AG04450 (cell line): Measurements from ENCODE around the gene MBD6. TPM values are rescaled to one million over a fixed set of nuclear protein-coding genes. Genes with fewer than 3 reads are reported as not detected.
"Not testable (repeated sequence)": the region's sequence is repeated elsewhere in the genome, so short reads cannot be mapped to it uniquely, and the experiment has no call there.

Experiments used
- CTCF ChIA-PET: fragments of 300-600, 350-600 bp; formaldehyde crosslinking; extraction: SDS; loops from one replicate; lab custom pipeline; 2022; ENCODE audit warnings: antibody characterized with exemption, inconsistent platforms; lab: Charles Lee
- POLR2A ChIA-PET: fragments of 350-600 bp; formaldehyde crosslinking; extraction: SDS; loops from one replicate; lab custom pipeline; 2021; ENCODE audit warnings: antibody characterized with exemption, inconsistent platforms; lab: Yijun Ruan, JAX
- DNase-seq: peaks from one replicate; pipeline ENCODE4 v3.0.0-alpha.2; 2011; ENCODE audit warnings: low read depth, low spot score
- H3K27ac ChIP-seq: one replicate; pipeline ENCODE4 v1.5.1; 2012; ENCODE audit warnings: low read depth, low read length, control low read depth
- H3K27me3 ChIP-seq: one replicate; pipeline ENCODE4 v1.6.0; 2012; ENCODE audit warnings: low read length; ENCODE audit not compliant: control insufficient read depth, insufficient read depth
- H3K4me3 ChIP-seq: 2 replicates; pipeline ENCODE4 v1.5.1; 2011; ENCODE audit warnings: mild to moderate bottlenecking, low read depth, low read length, control low read depth
- H3K9me3 ChIP-seq: 2 replicates; pipeline ENCODE4 v1.5.1; 2012; ENCODE audit warnings: low read length; ENCODE audit not compliant: control insufficient read depth, insufficient read depth
- polyA plus RNA-seq: library from polyadenylated mRNA; depleted of rRNA; stranded (reverse); fragments of >200 nt; gene quantifications from 2 replicates; pipeline ENCODE4 v1.2.3, GENCODE V29; 2011
- TF ChIP-seq, protein P1 (sequence below): IDR thresholded peaks from 2 replicates; pipeline ENCODE4 v1.5.1; 2011; ENCODE audit warnings: low read depth, low read length, control low read depth, inconsistent platforms

Gene MBD6
- polyA plus RNA-seq, 1 experiment, result 3.3 TPM

DNA sequence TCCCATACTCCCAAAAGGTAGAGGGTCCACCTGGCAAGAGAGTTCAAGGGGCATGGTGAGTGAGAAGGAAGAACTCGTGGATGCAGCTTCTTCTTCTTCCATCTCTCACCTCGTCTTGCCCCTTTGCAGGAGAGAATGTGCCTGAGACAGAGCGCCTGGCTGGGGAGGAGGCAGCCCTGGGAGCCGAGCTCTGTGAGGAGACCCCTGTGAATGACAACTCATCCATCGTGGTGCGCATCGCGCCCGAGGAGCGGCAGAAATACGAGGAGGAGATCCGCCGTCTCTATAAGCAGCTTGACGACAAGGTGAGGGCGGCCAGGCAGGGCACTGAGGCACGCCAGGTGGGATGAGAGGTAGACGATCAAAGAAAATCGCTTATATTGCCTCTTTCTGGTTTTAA is 47.2 kb downstream of the MBD6 start:
- no peaks in the 10 kb centered on the region; the same call in 1 of the 2 replicates for H3K9me3 ChIP-seq
- POLR2A ChIA-PET, result no interaction called here
- TF ChIP-seq, protein P1, sequence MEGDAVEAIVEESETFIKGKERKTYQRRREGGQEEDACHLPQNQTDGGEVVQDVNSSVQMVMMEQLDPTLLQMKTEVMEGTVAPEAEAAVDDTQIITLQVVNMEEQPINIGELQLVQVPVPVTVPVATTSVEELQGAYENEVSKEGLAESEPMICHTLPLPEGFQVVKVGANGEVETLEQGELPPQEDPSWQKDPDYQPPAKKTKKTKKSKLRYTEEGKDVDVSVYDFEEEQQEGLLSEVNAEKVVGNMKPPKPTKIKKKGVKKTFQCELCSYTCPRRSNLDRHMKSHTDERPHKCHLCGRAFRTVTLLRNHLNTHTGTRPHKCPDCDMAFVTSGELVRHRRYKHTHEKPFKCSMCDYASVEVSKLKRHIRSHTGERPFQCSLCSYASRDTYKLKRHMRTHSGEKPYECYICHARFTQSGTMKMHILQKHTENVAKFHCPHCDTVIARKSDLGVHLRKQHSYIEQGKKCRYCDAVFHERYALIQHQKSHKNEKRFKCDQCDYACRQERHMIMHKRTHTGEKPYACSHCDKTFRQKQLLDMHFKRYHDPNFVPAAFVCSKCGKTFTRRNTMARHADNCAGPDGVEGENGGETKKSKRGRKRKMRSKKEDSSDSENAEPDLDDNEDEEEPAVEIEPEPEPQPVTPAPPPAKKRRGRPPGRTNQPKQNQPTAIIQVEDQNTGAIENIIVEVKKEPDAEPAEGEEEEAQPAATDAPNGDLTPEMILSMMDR, result no peak
- H3K4me3 ChIP-seq, result no peak overlapping the region
- CTCF ChIA-PET, result interaction anchor here (0.5 to 0.6 kb wide), 2 partner anchors 13 to 324 kb away, joined by 4 to 6 read pairs; no protein-coding TSS in a partner anchor
- no peak overlapping the region for H3K27ac ChIP-seq
- no peak for DNase-seq
- H3K27me3 ChIP-seq, result peaks cover 21% of the 10 kb centered on the region

DNA sequence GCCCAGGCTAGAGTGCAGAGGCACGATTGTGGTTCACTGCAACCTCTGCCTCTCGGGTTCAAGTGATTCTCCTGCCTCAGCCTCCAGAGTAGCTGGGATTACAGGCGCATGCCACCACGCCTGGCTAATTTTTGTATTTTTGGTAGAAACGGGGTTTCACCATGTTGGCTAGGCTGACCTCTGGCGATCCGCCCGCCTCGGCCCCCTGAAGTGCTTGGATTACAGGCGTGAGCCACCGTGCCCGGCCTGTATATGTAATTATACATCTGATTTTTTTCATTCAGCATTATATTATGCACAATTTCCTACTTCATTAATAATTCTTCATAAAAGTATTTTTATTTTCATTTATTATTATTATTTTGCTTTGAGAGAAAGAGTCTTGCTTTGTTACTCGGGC is 47.8 kb downstream of the MBD6 start:
- POLR2A ChIA-PET, result not testable (repeated sequence)
- CTCF ChIA-PET, result interaction anchor here (1.0 to 6.5 kb wide), 2 partner anchors 13 to 52 kb away, joined by 3 to 61 read pairs; no protein-coding TSS in a partner anchor

DNA sequence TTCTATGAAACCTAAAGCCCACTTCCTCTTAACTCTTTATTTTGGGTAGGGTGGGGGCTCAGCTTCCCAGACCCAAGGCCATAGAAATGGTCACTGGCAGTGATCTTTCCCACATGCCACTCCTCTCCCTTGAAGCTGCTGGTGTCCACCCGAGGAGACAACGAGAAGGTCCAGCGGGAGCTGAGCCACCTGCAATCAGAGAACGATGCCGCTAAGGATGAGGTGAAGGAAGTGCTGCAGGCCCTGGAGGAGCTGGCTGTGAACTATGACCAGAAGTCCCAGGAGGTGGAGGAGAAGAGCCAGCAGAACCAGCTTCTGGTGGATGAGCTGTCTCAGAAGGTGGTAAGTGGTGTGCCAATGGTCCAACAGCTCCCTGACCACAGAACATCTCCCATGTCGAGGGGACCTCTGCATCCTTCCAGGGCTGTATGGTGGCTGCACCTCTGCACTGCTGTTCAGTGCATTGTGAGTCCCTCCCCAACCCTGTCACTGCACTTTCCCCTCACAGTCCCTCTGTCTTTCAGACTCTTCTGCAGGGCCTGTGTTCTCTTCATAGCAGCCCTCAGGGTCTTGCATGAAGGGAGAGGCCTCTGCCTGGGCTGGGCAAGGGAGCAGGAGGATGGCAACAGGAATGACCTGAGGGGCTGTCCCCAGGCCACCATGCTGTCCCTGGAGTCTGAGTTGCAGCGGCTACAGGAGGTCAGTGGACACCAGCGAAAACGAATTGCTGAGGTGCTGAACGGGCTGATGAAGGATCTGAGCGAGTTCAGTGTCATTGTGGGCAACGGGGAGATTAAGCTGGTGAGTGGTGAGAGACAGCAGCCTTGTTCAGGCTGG is 49.5 kb downstream of the MBD6 start:
- Histone ChIP-seq H3K27me3 (peaks cover 24% of the 10 kb centered on the region), H3K27ac (no peak overlapping the region), H3K4me3 (no peak overlapping the region), H3K9me3 (no peaks in the 10 kb centered on the region; the same call in 1 of the 2 replicates)
- TF ChIP-seq, protein P1, result no peak
- no peak for DNase-seq
- ChIA-PET POLR2A (no interaction called here), CTCF (interaction anchor here (0.7 to 6.5 kb wide), 2 partner anchors 11 to 50 kb away, joined by 5 to 61 read pairs; no protein-coding TSS in a partner anchor)

More for the DNA sequence above, 47.8 kb downstream of the MBD6 start:
- peaks cover 22% of the 10 kb centered on the region for H3K27me3 ChIP-seq
- DNase-seq, H3K4me3 ChIP-seq, H3K9me3 ChIP-seq, H3K27ac ChIP-seq: not testable (repeated sequence)

DNA sequence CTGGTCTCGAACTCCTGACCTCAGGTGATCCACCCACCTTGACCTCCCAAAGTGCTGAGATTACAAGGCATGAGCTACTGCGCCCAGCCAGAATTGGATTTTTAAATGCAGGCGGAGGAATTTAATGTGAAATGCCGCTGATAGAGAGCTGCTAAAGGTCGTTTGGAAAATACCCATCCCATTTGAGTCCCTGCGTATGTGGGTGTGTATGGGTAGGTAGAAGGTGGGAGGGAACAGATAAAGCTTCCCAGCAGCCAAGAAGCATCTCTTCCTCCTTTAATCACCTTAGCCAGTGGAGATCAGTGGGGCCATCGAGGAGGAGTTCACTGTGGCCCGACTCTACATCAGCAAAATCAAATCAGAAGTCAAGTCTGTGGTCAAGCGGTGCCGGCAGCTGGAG is 52.2 kb downstream of the MBD6 start:
- peaks cover 22% of the 10 kb centered on the region for H3K27me3 ChIP-seq
- TF ChIP-seq, protein P1, result no peak
- POLR2A ChIA-PET, result no interaction called here
- no peak for DNase-seq
- CTCF ChIA-PET, result interaction anchor here (1.2 to 6.5 kb wide), 3 partner anchors 8 to 58 kb away, joined by 3 to 61 read pairs (median 3); partner anchors contain the start of gene B4GALNT1
- no peak overlapping the region for H3K27ac ChIP-seq
- no peaks in the 10 kb centered on the region; the same call in 1 of the 2 replicates for H3K9me3 ChIP-seq
- no peak overlapping the region for H3K4me3 ChIP-seq

DNA sequence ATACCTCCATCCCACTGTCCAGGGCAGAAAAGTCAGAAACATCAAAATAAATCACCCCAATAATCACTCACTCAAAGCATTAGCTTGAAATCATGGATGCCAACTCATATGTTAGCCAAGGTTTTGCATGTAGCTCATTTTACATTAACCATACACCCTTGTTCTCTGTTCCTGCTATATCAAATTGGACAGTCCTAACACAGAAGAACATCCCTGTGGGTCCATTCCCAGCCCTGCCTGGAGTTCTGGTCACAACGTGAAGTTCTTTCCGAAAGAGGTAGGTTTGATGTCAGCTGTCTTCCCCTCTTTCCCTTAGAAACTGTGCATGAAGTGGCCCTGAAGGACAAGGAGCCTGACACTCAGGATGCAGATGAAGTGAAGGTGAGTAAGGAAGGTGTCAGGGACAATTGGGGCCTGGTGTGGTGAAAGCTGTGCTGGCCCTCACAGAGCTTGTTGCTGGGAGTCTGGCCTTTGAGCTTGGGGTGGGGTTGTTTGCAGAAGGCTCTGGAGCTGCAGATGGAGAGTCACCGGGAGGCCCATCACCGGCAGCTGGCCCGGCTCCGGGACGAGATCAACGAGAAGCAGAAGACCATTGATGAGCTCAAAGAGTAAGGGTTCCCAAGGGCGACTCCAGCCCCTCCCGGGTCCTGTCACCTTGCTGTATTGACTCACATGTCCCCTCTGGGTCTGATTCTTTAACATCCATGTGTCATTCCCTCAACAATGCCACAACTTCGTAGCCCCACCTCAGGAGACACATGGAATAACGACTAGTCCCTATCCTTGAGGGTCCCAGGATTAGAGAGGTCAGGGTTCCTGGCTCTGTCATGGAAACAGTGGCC is 53.4 kb downstream of the MBD6 start:
- POLR2A ChIA-PET, result interaction anchor here (0.6 kb wide), 1 partner anchor 12 kb away, joined by 4 read pairs; no protein-coding TSS in a partner anchor

More for the DNA sequence above, 53.4 kb downstream of the MBD6 start:
- no peak for DNase-seq
- H3K4me3 ChIP-seq, result no peak overlapping the region
- H3K9me3 ChIP-seq, result no peaks in the 10 kb centered on the region
- CTCF ChIA-PET, result interaction anchor here (1.2 to 6.5 kb wide), 3 partner anchors 7 to 57 kb away, joined by 3 to 61 read pairs (median 3); partner anchors contain the start of gene B4GALNT1
- TF ChIP-seq, protein P1, result no peak
- no peak overlapping the region for H3K27ac ChIP-seq
- H3K27me3 ChIP-seq, result peaks cover 27% of the 10 kb centered on the region
